Panc1 (cell line): ENCODE measurements around the gene MAP2K4. TPM values are rescaled to one million over a fixed set of nuclear protein-coding genes. Genes with fewer than 3 reads are reported as not detected.

Source experiments
- ATAC-seq: fragments of 200-7000 bp; cut with Tn5 transposase; 2 replicates; pipeline ENCODE4 v1.9.1; 2020; ENCODE audit warnings: mild to moderate bottlenecking, moderate library complexity
- BruUV-seq: library from RNA; stranded (reverse); fragments of 400-500 nt; replicated peaks from 2 replicates; lab custom pipeline; 2021; lab: Mats Ljungman, UMichigan
- CTCF ChIA-PET: fragments of 300-600 bp; sonication (Branson Sonifier 250); formaldehyde crosslinking; loops from one replicate; lab custom pipeline; 2022; ENCODE audit warnings: antibody characterized with exemption; lab: Charles Lee
- POLR2A ChIA-PET: fragments of 300-600 bp; sonication (Branson Sonifier 250); formaldehyde crosslinking; loops from one replicate; lab custom pipeline; 2022; ENCODE audit warnings: antibody characterized with exemption; lab: Charles Lee
- DNase-seq: peaks from one replicate; pipeline ENCODE4 v3.0.0-alpha.2; 2010; ENCODE audit warnings: low read depth, low spot score
- H3K27ac ChIP-seq: 2 replicates; pipeline ENCODE4 v1.5.1; 2011; ENCODE audit warnings: mild to moderate bottlenecking, low read length, inconsistent platforms
- H3K27me3 ChIP-seq: fragments of 200-500 bp; sonication (Bioruptor generic); 2 replicates; pipeline ENCODE4 v1.6.0; 2014; ENCODE audit warnings: low read length, inconsistent platforms; ENCODE audit not compliant: control insufficient read depth, insufficient read depth
- H3K36me3 ChIP-seq: fragments of 200-500 bp; sonication (Bioruptor generic); 2 replicates; pipeline ENCODE4 v1.5.1; 2014; ENCODE audit warnings: inconsistent platforms, mild to moderate bottlenecking, low read length, moderate library complexity; ENCODE audit not compliant: control insufficient read depth, insufficient read depth
- H3K4me1 ChIP-seq: 2 replicates; pipeline ENCODE4 v1.5.1; 2011; ENCODE audit warnings: inconsistent platforms, mild to moderate bottlenecking, low read length, moderate library complexity; ENCODE audit not compliant: control insufficient read depth, insufficient read depth
- H3K4me3 ChIP-seq, 2 experiments: 2 replicates each; pipeline ENCODE4 v1.5.1; 2011 to 2012; ENCODE audit warnings: low read depth in 2 of 2, low read length in 2 of 2, mild to moderate bottlenecking in 2 of 2, inconsistent platforms in 1 of 2, moderate library complexity in 1 of 2
- H3K9me3 ChIP-seq: fragments of 200-500 bp; sonication (Bioruptor generic); 2 replicates; pipeline ENCODE4 v1.5.1; 2014; ENCODE audit warnings: low read depth, mild to moderate bottlenecking, inconsistent platforms, low read length, moderate library complexity; ENCODE audit not compliant: control insufficient read depth, insufficient read depth
- POLR2AphosphoS5 ChIP-seq: IDR thresholded peaks from 2 replicates; pipeline ENCODE4 v1.6.1; 2012; ENCODE audit warnings: mild to moderate bottlenecking, low read depth, low read length, moderate library complexity
- SIN3A ChIP-seq: IDR thresholded peaks from 2 replicates; pipeline ENCODE4 v1.6.1; 2012; ENCODE audit warnings: low read depth, mild to moderate bottlenecking, low read length, moderate library complexity, borderline replicate concordance; ENCODE audit not compliant: insufficient read depth
- TCF7L2 ChIP-seq: IDR thresholded peaks from 2 replicates; pipeline ENCODE4 v1.6.1; 2011; ENCODE audit warnings: mild to moderate bottlenecking, low read depth, low read length, inconsistent platforms
- in situ Hi-C: cut with HindIII; loops from 2 replicates; pipeline ENCODE4 v1.10.0; 2016; ENCODE audit warnings: low sequenced_read_pairs, low pct_unique_long_range_greater_than_20kb
- intact Hi-C: fragments of 100-400 bp; cut with micrococcal nuclease; formaldehyde crosslinking; loops from one replicate; pipeline ENCODE4 v1.10.0; 2022; ENCODE audit not compliant: unreplicated experiment
- total RNA-seq: library from RNA; stranded (reverse); gene quantifications from one replicate; pipeline ENCODE4 v1.2.1, GENCODE V29; 2021; ENCODE audit not compliant: unreplicated experiment
- TF ChIP-seq, protein P1 (sequence below): fragments of 450-650 bp; IDR thresholded peaks from 2 replicates; pipeline ENCODE4 v1.5.1; 2017; ENCODE audit warnings: mild to moderate bottlenecking
- TF ChIP-seq, protein P2 (sequence below), 2 experiments: IDR thresholded peaks; 2 replicates each; pipeline ENCODE4 v1.6.1; 2011 to 2012; ENCODE audit warnings: low read depth in 2 of 2, control low read depth in 1 of 2, low read length in 1 of 2, mild to moderate bottlenecking in 1 of 2, moderate library complexity in 1 of 2; ENCODE audit not compliant: insufficient read depth in 1 of 2

The MAP2K4 gene
- total RNA-seq, 1 experiment from 2014 or later, result 16.8 TPM

DNA sequence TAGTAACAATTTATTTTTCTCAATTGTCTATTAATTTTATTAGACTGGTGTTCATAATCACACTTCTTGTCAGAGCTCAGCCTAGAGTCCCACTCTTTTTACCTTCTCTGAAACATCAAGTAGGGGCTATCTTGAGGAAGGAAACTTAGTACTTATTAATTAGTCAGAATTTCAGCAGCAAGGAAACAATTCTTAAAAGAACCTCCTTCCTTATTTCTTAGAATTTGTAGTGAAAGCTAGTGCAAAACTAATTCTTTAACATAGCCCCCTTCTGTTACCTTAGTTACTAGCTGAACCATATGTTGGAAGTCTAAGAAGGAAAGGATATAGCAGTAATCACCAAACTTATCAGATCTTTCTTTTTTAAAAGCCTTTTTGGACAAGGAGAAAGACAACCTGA lies 35.2 kb downstream of the MAP2K4 start:
- CTCF ChIA-PET, result no interaction called here
- no peaks in the 10 kb centered on the region for H3K36me3 ChIP-seq
- H3K9me3 ChIP-seq, result no peaks in the 10 kb centered on the region
- no peak for TF ChIP-seq POLR2AphosphoS5
- TF ChIP-seq, protein P1, sequence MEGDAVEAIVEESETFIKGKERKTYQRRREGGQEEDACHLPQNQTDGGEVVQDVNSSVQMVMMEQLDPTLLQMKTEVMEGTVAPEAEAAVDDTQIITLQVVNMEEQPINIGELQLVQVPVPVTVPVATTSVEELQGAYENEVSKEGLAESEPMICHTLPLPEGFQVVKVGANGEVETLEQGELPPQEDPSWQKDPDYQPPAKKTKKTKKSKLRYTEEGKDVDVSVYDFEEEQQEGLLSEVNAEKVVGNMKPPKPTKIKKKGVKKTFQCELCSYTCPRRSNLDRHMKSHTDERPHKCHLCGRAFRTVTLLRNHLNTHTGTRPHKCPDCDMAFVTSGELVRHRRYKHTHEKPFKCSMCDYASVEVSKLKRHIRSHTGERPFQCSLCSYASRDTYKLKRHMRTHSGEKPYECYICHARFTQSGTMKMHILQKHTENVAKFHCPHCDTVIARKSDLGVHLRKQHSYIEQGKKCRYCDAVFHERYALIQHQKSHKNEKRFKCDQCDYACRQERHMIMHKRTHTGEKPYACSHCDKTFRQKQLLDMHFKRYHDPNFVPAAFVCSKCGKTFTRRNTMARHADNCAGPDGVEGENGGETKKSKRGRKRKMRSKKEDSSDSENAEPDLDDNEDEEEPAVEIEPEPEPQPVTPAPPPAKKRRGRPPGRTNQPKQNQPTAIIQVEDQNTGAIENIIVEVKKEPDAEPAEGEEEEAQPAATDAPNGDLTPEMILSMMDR, result no peak
- TF ChIP-seq, protein P2, sequence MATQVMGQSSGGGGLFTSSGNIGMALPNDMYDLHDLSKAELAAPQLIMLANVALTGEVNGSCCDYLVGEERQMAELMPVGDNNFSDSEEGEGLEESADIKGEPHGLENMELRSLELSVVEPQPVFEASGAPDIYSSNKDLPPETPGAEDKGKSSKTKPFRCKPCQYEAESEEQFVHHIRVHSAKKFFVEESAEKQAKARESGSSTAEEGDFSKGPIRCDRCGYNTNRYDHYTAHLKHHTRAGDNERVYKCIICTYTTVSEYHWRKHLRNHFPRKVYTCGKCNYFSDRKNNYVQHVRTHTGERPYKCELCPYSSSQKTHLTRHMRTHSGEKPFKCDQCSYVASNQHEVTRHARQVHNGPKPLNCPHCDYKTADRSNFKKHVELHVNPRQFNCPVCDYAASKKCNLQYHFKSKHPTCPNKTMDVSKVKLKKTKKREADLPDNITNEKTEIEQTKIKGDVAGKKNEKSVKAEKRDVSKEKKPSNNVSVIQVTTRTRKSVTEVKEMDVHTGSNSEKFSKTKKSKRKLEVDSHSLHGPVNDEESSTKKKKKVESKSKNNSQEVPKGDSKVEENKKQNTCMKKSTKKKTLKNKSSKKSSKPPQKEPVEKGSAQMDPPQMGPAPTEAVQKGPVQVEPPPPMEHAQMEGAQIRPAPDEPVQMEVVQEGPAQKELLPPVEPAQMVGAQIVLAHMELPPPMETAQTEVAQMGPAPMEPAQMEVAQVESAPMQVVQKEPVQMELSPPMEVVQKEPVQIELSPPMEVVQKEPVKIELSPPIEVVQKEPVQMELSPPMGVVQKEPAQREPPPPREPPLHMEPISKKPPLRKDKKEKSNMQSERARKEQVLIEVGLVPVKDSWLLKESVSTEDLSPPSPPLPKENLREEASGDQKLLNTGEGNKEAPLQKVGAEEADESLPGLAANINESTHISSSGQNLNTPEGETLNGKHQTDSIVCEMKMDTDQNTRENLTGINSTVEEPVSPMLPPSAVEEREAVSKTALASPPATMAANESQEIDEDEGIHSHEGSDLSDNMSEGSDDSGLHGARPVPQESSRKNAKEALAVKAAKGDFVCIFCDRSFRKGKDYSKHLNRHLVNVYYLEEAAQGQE (IDR thresholded peaks at IDR 0.05; ENCODE audit: insufficient read depth in 1 of 2, low read depth in 2 of 2, low read length in 1 of 2), result no peak
- no peak for TF ChIP-seq SIN3A
- no peak for TF ChIP-seq TCF7L2
- no peak overlapping the region for H3K4me3 ChIP-seq
- ATAC-seq (no peak), DNase-seq (no peak)
- no peaks in the 10 kb centered on the region for H3K4me1 ChIP-seq
- POLR2A ChIA-PET, result no interaction called here
- no TSS peak for BruUV-seq
- H3K27ac ChIP-seq, result no peak overlapping the region
- in situ Hi-C loops, result no loop called here
- no peaks in the 10 kb centered on the region for H3K27me3 ChIP-seq
- intact Hi-C loops, result no loop called here

DNA sequence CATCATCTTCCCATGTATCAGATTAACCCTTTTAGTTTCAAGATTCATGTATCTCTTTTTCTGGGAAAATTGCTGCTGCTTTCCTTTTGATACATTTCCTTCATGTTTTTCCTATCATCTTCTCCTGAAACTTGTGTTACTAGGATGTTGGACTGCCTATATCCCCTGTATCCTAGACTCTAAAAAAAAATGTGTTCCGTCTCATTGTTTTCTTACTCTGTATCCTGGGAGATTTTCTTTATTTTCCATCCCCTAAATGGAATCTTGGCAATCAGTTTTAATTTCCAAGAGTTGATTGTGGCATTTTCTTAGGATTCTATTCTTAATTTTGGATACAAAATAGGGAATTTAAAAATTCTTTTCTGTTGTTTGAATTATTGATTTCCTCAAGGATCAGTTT lies 36.8 kb downstream of the MAP2K4 start:
- H3K4me1 ChIP-seq, result no peaks in the 10 kb centered on the region
- ATAC-seq (no peak), DNase-seq (no peak)
- H3K27ac ChIP-seq, result no peak overlapping the region
- H3K9me3 ChIP-seq, result no peaks in the 10 kb centered on the region
- intact Hi-C loops, result no loop called here
- H3K4me3 ChIP-seq, result no peak overlapping the region
- TF ChIP-seq, protein P1, result no peak
- no peak for TF ChIP-seq TCF7L2
- TF ChIP-seq SIN3A, result no peak
- TF ChIP-seq POLR2AphosphoS5, result no peak
- TF ChIP-seq, protein P2 (IDR thresholded peaks at IDR 0.05; ENCODE audit: insufficient read depth in 1 of 2, low read depth in 2 of 2, low read length in 1 of 2), result no peak
- CTCF ChIA-PET, result no interaction called here
- POLR2A ChIA-PET, result no interaction called here
- in situ Hi-C loops, result no loop called here
- no peaks in the 10 kb centered on the region for H3K27me3 ChIP-seq
- no peaks in the 10 kb centered on the region for H3K36me3 ChIP-seq
- no TSS peak for BruUV-seq
